Activated naive CD8-positive, alpha-beta T cell treated with anti-CD3 and anti-CD28 coated beads, Interleukin-2, amount 10 ng/mL, durations not matched to agents 7 days and 5 days (primary cell): Measurements from ENCODE around the gene TPMT. TPM values are rescaled to one million over a fixed set of nuclear protein-coding genes. Genes with fewer than 3 reads are reported as not detected.
"Not testable (repeated sequence)": the region's sequence is repeated elsewhere in the genome, so short reads cannot be mapped to it uniquely, and the experiment has no call there.

ENCODE experiments used
- ATAC-seq: fragments of 150-1000 bp; cut with Tn5 transposase; one replicate; pipeline ENCODE4 v1.10.0; 2021; ENCODE audit warnings: low read depth, moderate library complexity
- POLR2A ChIA-PET: fragments of 350-600 bp; sonication (Branson Sonifier 250); formaldehyde crosslinking; loops from one replicate; lab custom pipeline; 2021; ENCODE audit warnings: antibody characterized with exemption; lab: Charles Lee
- DNase-seq: peaks from one replicate; pipeline ENCODE4 v3.0.0; 2021
- H3K27ac Mint-ChIP-seq: one replicate; pipeline ENCODE4 v1.8.0; 2022; ENCODE audit warnings: mild to moderate bottlenecking, mixed read lengths
- H3K27me3 Mint-ChIP-seq: one replicate; pipeline ENCODE4 v1.8.0; 2022; ENCODE audit warnings: mild to moderate bottlenecking, moderate library complexity, mixed read lengths
- H3K36me3 Mint-ChIP-seq: one replicate; pipeline ENCODE4 v1.8.0; 2021; ENCODE audit warnings: mild to moderate bottlenecking, mixed read lengths
- H3K4me1 Mint-ChIP-seq: one replicate; pipeline ENCODE4 v1.8.0; 2021; ENCODE audit warnings: mixed read lengths
- H3K4me3 Mint-ChIP-seq: one replicate; pipeline ENCODE4 v1.8.0; 2022; ENCODE audit warnings: mild to moderate bottlenecking, moderate library complexity, mixed read lengths
- H3K9me3 Mint-ChIP-seq: one replicate; pipeline ENCODE4 v1.8.0; 2021; ENCODE audit warnings: mixed read lengths
- total RNA-seq, 2 experiments: library from RNA; stranded (reverse); gene quantifications; one replicate each; pipeline ENCODE4 v1.2.3, GENCODE V29; 2021

Gene TPMT
- total RNA-seq, 2 experiments from 2014 or later = 5.3 to 6.9 TPM

DNA sequence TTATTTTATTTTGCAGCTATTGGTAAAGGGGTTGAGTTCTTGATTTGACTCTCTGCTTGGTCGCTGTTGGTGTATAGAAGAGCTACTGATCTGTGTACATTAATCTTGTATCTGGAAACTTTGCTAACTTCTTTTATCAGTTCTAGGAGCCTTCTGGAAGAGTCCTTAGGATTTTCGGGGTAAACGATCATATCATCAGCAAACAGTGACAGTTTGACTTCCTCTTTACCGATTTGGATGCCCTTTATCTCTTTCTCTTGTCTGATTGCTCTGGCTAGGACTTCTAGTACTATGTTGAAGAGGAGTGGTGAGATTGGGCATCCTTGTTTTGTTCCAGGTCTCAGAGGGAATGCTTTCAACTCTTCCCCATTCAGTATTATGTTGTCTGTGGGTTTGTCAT is 21.3 kb upstream of the TPMT start:
- H3K27me3 Mint-ChIP-seq, H3K4me3 Mint-ChIP-seq, DNase-seq, POLR2A ChIA-PET, ATAC-seq, H3K9me3 Mint-ChIP-seq, H3K4me1 Mint-ChIP-seq, H3K27ac Mint-ChIP-seq: not testable (repeated sequence)
- H3K36me3 Mint-ChIP-seq = peaks cover 51% of the 10 kb centered on the region

GRCh38 chr6:18171871-18172270 is 17.0 kb upstream of the TPMT start:
- Mint-ChIP-seq H3K4me1 (no peaks in the 10 kb centered on the region), H3K27ac (no peak overlapping the region), H3K36me3 (peaks cover 49% of the 10 kb centered on the region), H3K4me3 (no peak overlapping the region), H3K9me3 (peaks cover 5% of the 10 kb centered on the region), H3K27me3 (no peaks in the 10 kb centered on the region)
- DNase-seq (no peak), ATAC-seq (no peak)
- POLR2A ChIA-PET = no interaction called here

- no peak overlapping the region for H3K4me3 Mint-ChIP-seq
Measured at GRCh38 chr6:18168264-18168663, 13.4 kb upstream of the TPMT start.

DNA sequence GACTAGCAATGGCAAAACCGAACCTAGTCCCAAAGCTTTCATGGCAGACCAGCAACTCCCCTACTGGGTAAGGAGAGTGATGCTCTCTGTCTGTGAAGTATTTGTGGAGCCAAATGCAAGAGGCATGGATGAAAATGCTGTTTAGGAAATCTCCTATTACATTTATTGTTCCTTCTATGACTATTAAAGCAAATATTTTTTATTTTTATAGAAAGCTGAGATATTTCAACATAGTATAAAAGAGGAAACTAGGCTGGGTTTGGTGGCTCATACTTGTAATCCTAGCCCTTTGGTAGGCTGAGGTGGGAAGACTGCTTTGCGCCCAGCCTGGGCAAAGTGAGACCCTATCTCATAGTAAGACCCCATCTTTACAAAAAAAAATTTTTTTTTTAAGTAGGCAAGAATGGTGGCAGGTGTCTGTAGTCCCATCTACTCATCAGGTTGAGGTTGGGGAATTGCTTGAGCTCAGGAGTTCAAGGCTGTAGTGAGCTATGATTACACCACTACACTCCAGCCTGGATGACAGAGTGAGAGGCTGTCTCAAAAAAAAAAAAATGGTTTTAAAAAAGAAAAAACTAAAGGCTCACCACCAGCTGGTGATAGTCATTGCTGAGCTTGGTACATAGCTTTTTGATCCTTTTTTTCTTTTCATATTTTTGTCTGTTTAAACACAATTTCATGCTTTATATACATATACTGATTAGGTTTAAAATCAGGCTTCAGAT is 11.6 kb upstream of the TPMT start:
- H3K27ac Mint-ChIP-seq = no peak overlapping the region
- H3K9me3 Mint-ChIP-seq = peaks cover 2% of the 10 kb centered on the region
- DNase-seq (no peak), ATAC-seq (no peak)
- POLR2A ChIA-PET = no interaction called here
- peaks cover 32% of the 10 kb centered on the region for H3K36me3 Mint-ChIP-seq
- H3K27me3 Mint-ChIP-seq = no peaks in the 10 kb centered on the region
- no peak overlapping the region for H3K4me3 Mint-ChIP-seq
- H3K4me1 Mint-ChIP-seq = peaks cover 1% of the 10 kb centered on the region

More at GRCh38 chr6:18168264-18168663, 13.4 kb upstream of the TPMT start:
- no peak for ATAC-seq
- peaks cover 20% of the 10 kb centered on the region for H3K36me3 Mint-ChIP-seq
- peaks cover 2% of the 10 kb centered on the region for H3K9me3 Mint-ChIP-seq
- H3K27ac Mint-ChIP-seq = no peak overlapping the region
- H3K27me3 Mint-ChIP-seq = no peaks in the 10 kb centered on the region
- POLR2A ChIA-PET = no interaction called here
- H3K4me1 Mint-ChIP-seq = no peaks in the 10 kb centered on the region
- no peak for DNase-seq

DNA sequence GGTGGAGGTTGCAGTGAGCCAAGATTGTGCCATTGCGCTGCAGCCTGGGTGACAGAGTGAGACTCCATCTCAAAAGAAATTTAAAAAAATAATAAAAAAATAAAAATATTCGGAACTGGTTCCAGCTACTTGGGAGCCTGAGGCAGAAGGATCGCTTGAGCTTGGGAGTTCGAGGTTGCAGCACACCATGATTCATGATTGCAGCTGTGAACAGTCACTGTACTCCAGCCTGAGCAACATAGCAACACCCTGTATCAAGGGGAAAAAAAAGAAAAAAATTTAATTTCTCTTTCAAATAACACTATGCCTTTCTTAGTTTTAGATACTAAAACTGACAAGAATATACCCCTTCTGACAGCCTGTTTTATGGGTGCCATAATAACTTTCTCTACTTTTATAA is 10.9 kb upstream of the TPMT start:
- no peak for ATAC-seq
- Mint-ChIP-seq H3K4me1 (peaks cover 5% of the 10 kb centered on the region), H3K9me3 (peaks cover 2% of the 10 kb centered on the region), H3K27ac (no peak overlapping the region), H3K36me3 (peaks cover 29% of the 10 kb centered on the region), H3K4me3 (no peak overlapping the region), H3K27me3 (no peaks in the 10 kb centered on the region)
- POLR2A ChIA-PET = no interaction called here
- no peak for DNase-seq

DNA sequence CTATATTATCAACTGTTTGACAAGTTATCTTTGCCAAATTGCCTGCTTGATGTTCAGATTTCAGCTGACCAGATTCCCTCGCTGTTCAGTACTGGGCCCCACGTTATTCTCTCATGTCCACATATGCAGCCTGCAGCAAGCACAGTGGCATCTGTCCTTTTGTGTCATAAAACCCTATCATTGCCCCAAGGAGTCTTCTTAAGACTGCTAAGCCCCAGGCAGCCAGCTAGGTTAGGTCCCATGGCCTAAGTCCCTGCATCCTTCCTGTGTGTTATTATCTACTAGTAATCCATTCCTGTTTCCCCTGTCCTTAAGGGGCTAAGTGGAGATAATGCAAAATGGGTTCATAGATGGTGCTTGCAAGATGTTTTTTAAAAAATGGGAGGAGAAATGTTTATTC is 7.5 kb upstream of the TPMT start:
- Mint-ChIP-seq H3K27me3 (no peaks in the 10 kb centered on the region), H3K36me3 (peaks cover 21% of the 10 kb centered on the region), H3K27ac (no peak overlapping the region), H3K9me3 (no peaks in the 10 kb centered on the region), H3K4me3 (no peak overlapping the region), H3K4me1 (peaks cover 5% of the 10 kb centered on the region)
- ATAC-seq (no peak), DNase-seq (no peak)
- POLR2A ChIA-PET = no interaction called here

- Mint-ChIP-seq H3K27ac (no peak overlapping the region), H3K4me3 (no peak overlapping the region), H3K9me3 (no peaks in the 10 kb centered on the region), H3K36me3 (peaks cover 21% of the 10 kb centered on the region), H3K27me3 (no peaks in the 10 kb centered on the region), H3K4me1 (peaks cover 6% of the 10 kb centered on the region)
- no peak for ATAC-seq
- POLR2A ChIA-PET = no interaction called here
- no peak for DNase-seq
Measured at GRCh38 chr6:18161431-18161830, 6.6 kb upstream of the TPMT start.

- Mint-ChIP-seq H3K27ac (no peak overlapping the region), H3K36me3 (peaks cover 21% of the 10 kb centered on the region), H3K27me3 (no peaks in the 10 kb centered on the region), H3K4me1 (peaks cover 10% of the 10 kb centered on the region), H3K9me3 (no peaks in the 10 kb centered on the region), H3K4me3 (no peak overlapping the region)
- ATAC-seq = no peak
- POLR2A ChIA-PET = no interaction called here
- no peak for DNase-seq
Measured at GRCh38 chr6:18160911-18161310, 6.0 kb upstream of the TPMT start.

GRCh38 chr6:18155864-18156421 is 1.1 kb upstream of the TPMT start:
- H3K27ac Mint-ChIP-seq = peak overlapping the region; percentile 96
- POLR2A ChIA-PET = no interaction called here

DNA sequence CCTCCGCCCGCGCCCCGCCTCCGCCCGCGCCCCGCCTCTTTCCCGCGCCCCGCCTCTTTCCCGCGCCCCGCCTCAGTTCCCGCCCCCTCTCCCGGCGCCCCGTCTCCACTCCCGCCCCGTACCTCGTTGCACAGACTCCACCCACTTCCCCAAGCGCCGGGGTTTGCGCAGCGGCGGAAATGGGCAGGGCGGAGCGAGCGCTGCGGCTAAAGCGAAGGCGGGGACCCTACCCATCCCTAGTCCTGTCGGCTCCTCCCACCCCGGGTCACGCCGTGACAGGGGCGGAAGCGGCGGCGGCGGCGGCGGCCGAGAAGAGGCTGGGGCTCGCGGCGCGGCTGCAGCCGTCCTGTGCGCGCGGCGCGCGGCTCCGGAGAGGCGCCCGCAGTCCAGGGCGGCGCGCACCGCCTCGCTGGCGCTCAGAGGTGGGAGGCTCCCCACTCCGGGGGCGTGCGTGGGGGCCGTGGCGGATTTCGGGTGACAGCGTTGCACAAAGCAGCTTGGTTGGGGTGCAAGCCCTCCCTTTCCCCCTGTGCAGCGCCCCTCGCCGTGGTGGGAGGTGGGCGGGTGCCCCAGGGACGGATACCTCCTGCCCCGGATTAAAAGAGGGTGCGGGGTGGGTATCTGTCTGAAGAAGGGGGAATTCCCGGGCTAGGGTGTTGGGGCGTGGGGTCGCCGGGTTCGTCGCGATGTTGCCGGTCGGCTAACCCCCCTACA is 430 bp upstream of the TPMT start, which contains the start of gene KDM1B:
KDM1B (plus strand) TSS at position 273 of the 714 bp plus-strand sequence. CDS start 4,474 bp downstream, outside the sequence.
- DNase-seq = peak; percentile 98
- ATAC-seq = peak; percentile 95
- H3K4me1 Mint-ChIP-seq = peaks cover 16% of the 10 kb centered on the region
- H3K4me3 Mint-ChIP-seq = peak within 1 kb of the TSS; percentile 98
- H3K9me3 Mint-ChIP-seq = no peaks in the 10 kb centered on the region
- H3K36me3 Mint-ChIP-seq = peaks cover 10% of the 10 kb centered on the region
- POLR2A ChIA-PET = interaction anchor here (0.5 to 1.9 kb wide), 4 partner anchors 31 to 555 kb away, joined by 3 to 6 read pairs (median 4); partner anchors contain the start of gene NUP153
- H3K27me3 Mint-ChIP-seq = no peaks in the 10 kb centered on the region
- H3K27ac Mint-ChIP-seq = peak within 1 kb of the TSS; percentile 96

More at GRCh38 chr6:18155864-18156421, 1.1 kb upstream of the TPMT start:
- Mint-ChIP-seq H3K4me1 (peaks cover 16% of the 10 kb centered on the region), H3K4me3 (peak overlapping the region; percentile 98), H3K27me3 (no peaks in the 10 kb centered on the region), H3K9me3 (no peaks in the 10 kb centered on the region), H3K36me3 (peaks cover 9% of the 10 kb centered on the region)
- DNase-seq (peak; percentile 63), ATAC-seq (peak; percentile 9)

DNA sequence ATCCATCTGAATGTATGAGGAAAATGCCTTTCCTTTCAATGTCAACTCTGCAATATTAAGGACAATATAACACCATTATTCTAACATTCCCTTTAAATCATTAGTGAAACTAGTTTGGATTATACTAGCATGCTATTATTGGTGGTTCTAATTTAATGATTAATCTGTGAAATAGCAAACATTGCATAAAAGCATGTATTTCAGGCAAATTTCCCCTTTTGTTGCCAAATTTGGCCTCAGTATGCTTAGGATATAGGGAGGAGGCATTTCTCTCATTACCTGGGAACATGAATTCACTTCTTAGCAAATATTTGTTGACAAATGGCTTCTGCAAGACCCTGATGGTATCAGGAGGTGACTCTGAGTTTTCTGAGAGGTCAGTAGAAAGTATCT is 1.6 kb downstream of the TPMT start:
- DNase-seq (no peak), ATAC-seq (no peak)
- H3K4me3 Mint-ChIP-seq = no peak overlapping the region
- no peaks in the 10 kb centered on the region for H3K9me3 Mint-ChIP-seq
- POLR2A ChIA-PET = interaction anchor here (1.9 kb wide), 1 partner anchor 447 kb away, joined by 5 read pairs; the partner anchor contains the start of gene NUP153
- H3K27me3 Mint-ChIP-seq = no peaks in the 10 kb centered on the region
- H3K4me1 Mint-ChIP-seq = peaks cover 16% of the 10 kb centered on the region
- H3K27ac Mint-ChIP-seq = no peak overlapping the region
- peaks cover 10% of the 10 kb centered on the region for H3K36me3 Mint-ChIP-seq

- Mint-ChIP-seq H3K27ac (no peak overlapping the region), H3K4me3 (no peak overlapping the region), H3K9me3 (no peaks in the 10 kb centered on the region), H3K36me3 (peaks cover 10% of the 10 kb centered on the region), H3K4me1 (peaks cover 16% of the 10 kb centered on the region), H3K27me3 (no peaks in the 10 kb centered on the region)
- ATAC-seq (no peak), DNase-seq (no peak)
- POLR2A ChIA-PET = interaction anchor here (0.6 kb wide), 1 partner anchor 32 kb away, joined by 3 read pairs; no protein-coding TSS in a partner anchor
Measured at GRCh38 chr6:18151801-18152200, 3.1 kb downstream of the TPMT start.

DNA sequence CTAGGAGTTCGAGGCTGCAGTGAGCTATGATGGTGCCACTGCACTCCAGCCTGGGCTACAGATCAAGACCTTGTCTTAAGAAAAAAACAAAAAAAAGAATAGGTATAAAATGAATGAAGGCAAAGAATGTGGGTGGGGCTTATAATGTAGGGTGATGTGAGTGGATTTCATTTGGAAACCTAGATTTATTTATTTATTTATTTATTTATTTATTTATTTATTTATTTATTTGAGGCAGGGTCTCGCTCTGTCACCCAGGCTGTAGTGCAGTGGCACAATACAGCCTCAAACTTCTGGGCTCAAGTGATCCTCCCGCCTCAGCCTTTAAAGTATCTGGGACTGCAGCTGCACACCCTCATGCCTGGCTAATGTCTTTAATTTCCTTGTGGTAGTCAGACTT is 3.5 kb downstream of the TPMT start:
- DNase-seq = not testable (repeated sequence)

More for the DNA sequence above, 3.5 kb downstream of the TPMT start:
- H3K27ac Mint-ChIP-seq, H3K9me3 Mint-ChIP-seq, ATAC-seq, H3K27me3 Mint-ChIP-seq, H3K4me3 Mint-ChIP-seq, POLR2A ChIA-PET: not testable (repeated sequence)
- Mint-ChIP-seq H3K36me3 (peaks cover 10% of the 10 kb centered on the region), H3K4me1 (peaks cover 15% of the 10 kb centered on the region)
